ENCODE data around the gene ADGRV1. TPM values are rescaled to one million over a fixed set of nuclear protein-coding genes. Genes with fewer than 3 reads are reported as not detected.

Gene ADGRV1
- polyA plus RNA-seq, 1 donor from 2014 or later = 3.7 TPM

GRCh38 chr5:90873033-90873517, 314.5 kb downstream of the ADGRV1 start:
- H3K4me3 ChIP-seq (ENCODE audit: low read length) = no peak overlapping the region
- no peaks in the 10 kb centered on the region for H3K79me2 ChIP-seq (replicated peaks; ENCODE audit: insufficient read depth, low read length)
- H3K9ac ChIP-seq (ENCODE audit: low read length) = no peak overlapping the region
- H3K4me2 ChIP-seq (ENCODE audit: low read length) = no peak overlapping the region
- no peak overlapping the region for H2AFZ ChIP-seq (ENCODE audit: low read depth, low read length)
- H3K36me3 ChIP-seq (ENCODE audit: insufficient read depth, low read length) = no peaks in the 10 kb centered on the region
- H4K20me1 ChIP-seq (ENCODE audit: insufficient read depth) = no peaks in the 10 kb centered on the region
- no peak overlapping the region for H3K27ac ChIP-seq (ENCODE audit: low read length)
- no peaks in the 10 kb centered on the region for H3K9me2 ChIP-seq (ENCODE audit: insufficient read depth, low read length)
- TF ChIP-seq EZH2 (IDR thresholded peaks at IDR 0.05; ENCODE audit: borderline replicate concordance, insufficient read depth, low read length, poor library complexity, severe bottlenecking) (no peak), TAF1 (IDR thresholded peaks at IDR 0.05; ENCODE audit: low read depth) (no peak), MXI1 (conservative IDR thresholded peaks at IDR 0.05; ENCODE audit: poor library complexity, severe bottlenecking) (no peak), CTCF (IDR thresholded peaks at IDR 0.05; ENCODE audit: poor library complexity, severe bottlenecking) (no peak), EP300 (conservative IDR thresholded peaks at IDR 0.05; ENCODE audit: poor library complexity, severe bottlenecking) (no peak), RAD21 (conservative IDR thresholded peaks at IDR 0.05) (no peak), POLR2AphosphoS5 (IDR thresholded peaks at IDR 0.05) (no peak), REST (IDR thresholded peaks at IDR 0.05; ENCODE audit: borderline replicate concordance) (no peak), SMC3 (conservative IDR thresholded peaks at IDR 0.05; ENCODE audit: poor library complexity) (no peak)
- no peaks in the 10 kb centered on the region for H3F3A ChIP-seq (ENCODE audit: insufficient read depth, low read length, poor library complexity, severe bottlenecking)
- H3K9me3 ChIP-seq (ENCODE audit: low read length) = no peaks in the 10 kb centered on the region
- H3K27me3 ChIP-seq (ENCODE audit: insufficient read depth, low read depth, low read length) = peaks cover 4% of the 10 kb centered on the region

- H3K36me3 ChIP-seq (ENCODE audit: insufficient read depth, low read length) = no peaks in the 10 kb centered on the region
Observed at GRCh38 chr5:90874066-90874465, 315.5 kb downstream of the ADGRV1 start.

More at GRCh38 chr5:90874066-90874465, 315.5 kb downstream of the ADGRV1 start:
- Histone ChIP-seq H3K9ac (ENCODE audit: low read length) (no peak overlapping the region), H3K4me3 (ENCODE audit: low read length) (no peak overlapping the region), H3K27me3 (ENCODE audit: insufficient read depth, low read depth, low read length) (peaks cover 4% of the 10 kb centered on the region), H3K9me3 (ENCODE audit: low read length) (no peaks in the 10 kb centered on the region), H3K4me2 (ENCODE audit: low read length) (no peak overlapping the region), H3K9me2 (ENCODE audit: insufficient read depth, low read length) (no peaks in the 10 kb centered on the region), H3K27ac (ENCODE audit: low read length) (no peak overlapping the region), H4K20me1 (ENCODE audit: insufficient read depth) (no peaks in the 10 kb centered on the region), H2AFZ (ENCODE audit: low read depth, low read length) (no peak overlapping the region), H3K79me2 (replicated peaks; ENCODE audit: insufficient read depth, low read length) (no peaks in the 10 kb centered on the region), H3F3A (ENCODE audit: insufficient read depth, low read length, poor library complexity, severe bottlenecking) (no peaks in the 10 kb centered on the region)
- TF ChIP-seq POLR2AphosphoS5 (IDR thresholded peaks at IDR 0.05) (no peak), SMC3 (conservative IDR thresholded peaks at IDR 0.05; ENCODE audit: poor library complexity) (no peak), CTCF (IDR thresholded peaks at IDR 0.05; ENCODE audit: poor library complexity, severe bottlenecking) (no peak), RAD21 (conservative IDR thresholded peaks at IDR 0.05) (no peak), MXI1 (conservative IDR thresholded peaks at IDR 0.05; ENCODE audit: poor library complexity, severe bottlenecking) (no peak), EP300 (conservative IDR thresholded peaks at IDR 0.05; ENCODE audit: poor library complexity, severe bottlenecking) (no peak), REST (IDR thresholded peaks at IDR 0.05; ENCODE audit: borderline replicate concordance) (no peak), TAF1 (IDR thresholded peaks at IDR 0.05; ENCODE audit: low read depth) (no peak), EZH2 (IDR thresholded peaks at IDR 0.05; ENCODE audit: borderline replicate concordance, insufficient read depth, low read length, poor library complexity, severe bottlenecking) (no peak)

All from neural cell (in vitro differentiated cells).